K562 (cell line): ENCODE measurements around the gene RCSD1. TPM values are rescaled to one million over a fixed set of nuclear protein-coding genes. Genes with fewer than 3 reads are reported as not detected.

Experiments
- ATAC-seq: fragments of 200-7000 bp; cut with Tn5 transposase; 3 replicates; pipeline ENCODE4 v1.9.1; 2020; ENCODE audit warnings: moderate library complexity
- BruUV-seq: library from RNA; stranded (reverse); fragments of 400-500 nt; replicated peaks from 2 replicates; lab custom pipeline; 2021; lab: Mats Ljungman, UMichigan
- CTCF ChIA-PET: fragments of 300-600 bp; formaldehyde crosslinking; extraction: SDS; loops from one replicate; lab custom pipeline; 2021; ENCODE audit warnings: low intra/inter-chr PET ratio; lab: Yijun Ruan, JAX
- POLR2A ChIA-PET: fragments of 300-600, 350-650 bp; sonication (Branson Sonifier 250); formaldehyde crosslinking; extraction: SDS; loops from one replicate; lab custom pipeline; 2021; ENCODE audit warnings: antibody characterized with exemption, inconsistent platforms; lab: Yijun Ruan, JAX
- DNase-seq, 4 experiments: peaks; one replicate each; pipeline versions ENCODE4 v3.0.0 to v3.0.0-alpha.2; 2011 to 2018; ENCODE audit warnings: low spot score in 3 of 4, mixed read lengths in 3 of 4; ENCODE audit errors: extremely low read depth in 1 of 4
- FAIRE-seq: peaks from 2 replicates; lab custom pipeline; 2011; peaks lifted over from hg19 to GRCh38; lab: Jason Lieb, UNC
- H2AFZ ChIP-seq: 2 replicates; pipeline ENCODE4 v1.6.0; 2011; ENCODE audit warnings: low read depth, low read length, control low read depth, inconsistent platforms
- H3K27ac ChIP-seq: fragments of 200-600 bp; 3 replicates; pipeline ENCODE4 v1.8.0; 2011; ENCODE audit warnings: low read depth, mild to moderate bottlenecking, control low read depth, inconsistent platforms, low read length, moderate library complexity, mixed read lengths; ENCODE audit errors: extremely low read depth
- H3K27me3 ChIP-seq, 2 experiments: fragments of 300-600 bp in 1 of 2; 2 replicates in 1 of 2; 3 replicates in 1 of 2; pipeline versions ENCODE4 v1.6.0 to v1.8.0; 2011; ENCODE audit warnings: inconsistent platforms in 2 of 2, low read length in 2 of 2, mild to moderate bottlenecking in 1 of 2, mixed read lengths in 1 of 2, moderate library complexity in 1 of 2; ENCODE audit not compliant: control insufficient read depth in 2 of 2, insufficient read depth in 2 of 2
- H3K36me3 ChIP-seq: fragments of 300-600 bp; 3 replicates; pipeline ENCODE4 v1.8.0; 2011; ENCODE audit warnings: mild to moderate bottlenecking, low read length, inconsistent platforms; ENCODE audit not compliant: control insufficient read depth, insufficient read depth
- H3K4me1 ChIP-seq, 2 experiments: fragments of 200-600 bp in 1 of 2; replicated peaks in 1 of 2; 2 replicates in 1 of 2; 3 replicates in 1 of 2; pipeline versions ENCODE4 v1.5.1 to v1.8.0; 2011; ENCODE audit warnings: inconsistent platforms in 2 of 2, low read length in 2 of 2, mild to moderate bottlenecking in 1 of 2, mixed read lengths in 1 of 2, moderate library complexity in 1 of 2; ENCODE audit not compliant: control insufficient read depth in 2 of 2, insufficient read depth in 2 of 2
- H3K4me2 ChIP-seq: 2 replicates; pipeline ENCODE4 v1.6.1; 2011; ENCODE audit warnings: low read length, control low read depth, inconsistent platforms, mixed read lengths; ENCODE audit not compliant: insufficient read depth
- H3K4me3 ChIP-seq: fragments of 200-600 bp; sonication (generic), shearing (Covaris generic); 2 replicates; pipeline ENCODE4 v1.5.1; 2016; ENCODE audit warnings: control low read depth, inconsistent platforms
- H3K79me2 ChIP-seq: fragments of 200-600 bp; 3 replicates; pipeline ENCODE4 v1.8.0; 2011; ENCODE audit warnings: low read length, inconsistent platforms; ENCODE audit not compliant: control insufficient read depth, insufficient read depth
- H3K9ac ChIP-seq, 2 experiments: 2 replicates each; pipeline versions ENCODE4 v1.6.0 to v1.6.1; 2011; ENCODE audit warnings: low read depth in 2 of 2, low read length in 2 of 2, control low read depth in 1 of 2, inconsistent platforms in 1 of 2, mild to moderate bottlenecking in 1 of 2, mixed read lengths in 1 of 2; ENCODE audit not compliant: insufficient read depth in 1 of 2
- H3K9me1 ChIP-seq: one replicate; pipeline ENCODE4 v1.6.0; 2011; ENCODE audit warnings: inconsistent platforms, mild to moderate bottlenecking, low read length, moderate library complexity; ENCODE audit not compliant: control insufficient read depth, insufficient read depth
- H3K9me3 ChIP-seq: replicated peaks from 2 replicates; pipeline ENCODE4 v1.5.1; 2011; ENCODE audit warnings: low read depth, low read length, inconsistent platforms; ENCODE audit not compliant: control insufficient read depth, insufficient read depth
- H4K20me1 ChIP-seq: replicated peaks from 2 replicates; pipeline ENCODE4 v1.6.1; 2011; ENCODE audit warnings: low read length, inconsistent platforms, mixed read lengths; ENCODE audit not compliant: control insufficient read depth, insufficient read depth
- ARID1B ChIP-seq: fragments of 450-650 bp; IDR thresholded peaks from 2 replicates; pipeline ENCODE4 v1.6.1; 2016; ENCODE audit warnings: antibody characterized with exemption, mild to moderate bottlenecking, inconsistent platforms
- CBFA2T2 ChIP-seq: fragments of 450-650 bp; conservative IDR thresholded peaks from 2 replicates; pipeline ENCODE4 v1.6.1; 2017; ENCODE audit warnings: mild to moderate bottlenecking
- CBFA2T3 ChIP-seq: fragments of 450-650 bp; IDR thresholded peaks from 2 replicates; pipeline ENCODE4 v1.6.1; 2017
- CGGBP1 ChIP-seq: fragments of 250-450 bp; sonication (Bioruptor Pico); IDR thresholded peaks from 2 replicates; pipeline ENCODE4 v1.9.0; 2021; ENCODE audit warnings: mild to moderate bottlenecking
- CHAMP1 ChIP-seq: fragments of 450-650 bp; IDR thresholded peaks from 2 replicates; pipeline ENCODE4 v1.6.1; 2016; ENCODE audit warnings: mild to moderate bottlenecking
- CTBP1 ChIP-seq: fragments of 450-650 bp; IDR thresholded peaks from 2 replicates; pipeline ENCODE4 v1.6.1; 2016; ENCODE audit warnings: borderline replicate concordance
- EP300 ChIP-seq: IDR thresholded peaks from 2 replicates; pipeline ENCODE4 v1.6.1; 2012; ENCODE audit warnings: low read length, improper control_type of control experiment
- FOSL1 ChIP-seq: fragments of 200-800 bp; sonication (Bioruptor generic); conservative IDR thresholded peaks from 2 replicates; pipeline ENCODE4 v1.6.1; 2016; ENCODE audit warnings: missing genetic modification characterization, missing compliant biosample characterization
- KDM1A ChIP-seq, 2 experiments: fragments of 450-650 bp; IDR thresholded peaks; 2 replicates each; pipeline ENCODE4 v1.6.1; 2016; ENCODE audit warnings: mild to moderate bottlenecking in 2 of 2
- MLLT1 ChIP-seq, 2 experiments: fragments of 450-650 bp; IDR thresholded peaks; 2 replicates each; pipeline ENCODE4 v1.6.1; 2016
- MXD1 ChIP-seq: fragments of 250-450 bp; sonication (Bioruptor Pico); IDR thresholded peaks from 2 replicates; pipeline ENCODE4 v1.8.0; 2021; ENCODE audit warnings: borderline replicate concordance, mild to moderate bottlenecking, moderate library complexity; ENCODE audit not compliant: poor library complexity, severe bottlenecking
- NELFE ChIP-seq: IDR thresholded peaks from 2 replicates; pipeline ENCODE4 v1.6.1; 2011; ENCODE audit warnings: mild to moderate bottlenecking; ENCODE audit not compliant: insufficient read depth, insufficient read length
- RCOR1 ChIP-seq, 2 experiments: IDR thresholded peaks; 2 replicates each; pipeline ENCODE4 v1.6.1; 2012; ENCODE audit warnings: low read depth in 2 of 2, low read length in 2 of 2, borderline replicate concordance in 1 of 2, improper control_type of control experiment in 1 of 2
- SMAD1 ChIP-seq: fragments of 150-350 bp; IDR thresholded peaks from 2 replicates; pipeline ENCODE4 v1.6.1; 2014; ENCODE audit warnings: low read length, low read depth; ENCODE audit not compliant: partially characterized antibody
- TEAD4 ChIP-seq, 2 experiments: sonication (generic) in 1 of 2; formaldehyde crosslinking in 1 of 2; IDR thresholded peaks; 2 replicates each; pipeline versions ENCODE4 v1.6.1 to v1.8.0; 2012 to 2022; ENCODE audit warnings: borderline replicate concordance in 1 of 2, inconsistent platforms in 1 of 2, low read length in 1 of 2, mild to moderate bottlenecking in 1 of 2, missing genetic modification reagents in 1 of 2
- TRIM28 ChIP-seq: fragments of 450-650 bp; IDR thresholded peaks from 2 replicates; pipeline ENCODE4 v1.6.1; 2017
- ZNF12 ChIP-seq: sonication (generic); formaldehyde crosslinking; IDR thresholded peaks from 2 replicates; pipeline ENCODE4 v1.4.0; 2020; ENCODE audit warnings: mild to moderate bottlenecking, missing genetic modification reagents
- ZNF511 ChIP-seq: sonication (generic); formaldehyde crosslinking; IDR thresholded peaks from 2 replicates; pipeline ENCODE4 v1.8.0; 2022; ENCODE audit warnings: mild to moderate bottlenecking, missing genetic modification reagents
- WGBS: fragments of 100-300 bp; shearing (Covaris generic); methylation state at CpG from one replicate; pipeline ENCODE4 v1.1.6; 2016; ENCODE audit warnings: low coverage, mixed read lengths; ENCODE audit not compliant: insufficient coverage; ENCODE audit errors: missing lambda C conversion rate; 5-methylcytosine and 5-hydroxymethylcytosine counted together
- in situ Hi-C: fragments of 300-500 bp; cut with MboI; formaldehyde crosslinking; loops from 4 replicates; pipeline ENCODE4 v1.15.0; 2018; ENCODE audit warnings: inconsistent platforms, mixed read lengths
- intact Hi-C: fragments of 100-400 bp; cut with micrococcal nuclease; formaldehyde crosslinking; loops from 2 replicates; pipeline ENCODE4 v1.14.2; 2022
- polyA plus RNA-seq, 8 experiments: library from polyadenylated mRNA; depleted of rRNA in 4 of 8; stranded (reverse) in 5 of 8; unstranded in 3 of 8; fragments of >200 nt; fragmentation: Nextera tagmentation in 2 of 8; fragmentation: Illumina TruSeq in 1 of 8; extraction: Ambion mirVana in 2 of 8; extraction: Trizol in 1 of 8; gene quantifications; 2 replicates each; pipeline versions ENCODE4 v1.2.1 to v1.2.3, GENCODE V29; 2011 to 2014; ENCODE audit warnings: inconsistent platforms in 1 of 8, missing spikeins in 1 of 8
- total RNA-seq, 7 experiments: library from RNA; depleted of rRNA in 6 of 7; stranded (reverse); fragments of >200 nt in 6 of 7; fragmentation: Illumina TruSeq in 2 of 7; extraction: Trizol in 2 of 7; gene quantifications; 2 replicates each; pipeline versions ENCODE4 v1.2.1 to v1.2.3, GENCODE V29; 2011 to 2021; ENCODE audit warnings: low replicate concordance in 1 of 7

RCSD1 gene
- total and polyA plus RNA-seq, 9 of the 15 experiments (the other 6 are each of a cell fraction or from before 2014, with no cell fraction given) = 7.8 to 69.8 (median 45.3) TPM

GRCh38 chr1:167734841-167735240 lies 104.8 kb downstream of the RCSD1 start:
- peaks cover 0 to 25% of the 10 kb centered on the region in 2 experiments; a peak in 3 of 5 replicates for H3K4me1 ChIP-seq
- no peak overlapping the region for H3K4me3 ChIP-seq
- BruUV-seq = no TSS peak
- H4K20me1 ChIP-seq = no peaks in the 10 kb centered on the region
- no peak overlapping the region for H3K4me2 ChIP-seq
- ChIA-PET POLR2A (interaction anchor here (0.7 to 1.2 kb wide), 3 partner anchors 12 to 19 kb away, joined by 3 to 6 read pairs (median 3); partner anchors contain the start of gene MPZL1), CTCF (no interaction called here)
- no peaks in the 10 kb centered on the region for H3K27me3 ChIP-seq
- H3K9me1 ChIP-seq = no peaks in the 10 kb centered on the region
- 9% methylated on average over 1 of the region's 1 CpG for WGBS
- TF ChIP-seq ARID1B (peak; percentile 40; the same call in 1 of the 2 replicates), SMAD1 (no peak), FOSL1 (0 out of 2 replicates have a peak, but pooled peaks have one; percentile 26), CBFA2T2 (0 out of 2 replicates have a peak, but pooled peaks have one; percentile 16), CHAMP1 (no peak), CGGBP1 (no peak), ZNF12 (CRISPR knock-in tag) (no peak), KDM1A (IDR thresholded peaks at IDR 0.05) (peak in 1 of 2 experiments; percentile 73; a peak in 2 of 4 replicates), CTBP1 (no peak), TRIM28 (no peak), NELFE (no peak), ZNF511 (CRISPR knock-in tag) (no peak), EP300 (no peak; the same call in 1 of the 2 replicates), TEAD4 (IDR thresholded peaks at IDR 0.05; ENCODE audit: low read length) (peak; percentile 29; the same call in 1 of the 2 replicates), TEAD4 (CRISPR knock-in tag; IDR thresholded peaks at IDR 0.05; ENCODE audit: borderline replicate concordance) (no peak), CBFA2T3 (peak; percentile 61), MXD1 (CRISPR knock-in tag) (no peak), MLLT1 (IDR thresholded peaks at IDR 0.05) (no peak), RCOR1 (IDR thresholded peaks at IDR 0.05; ENCODE audit: borderline replicate concordance in 1 of 2, low read depth in 2 of 2, low read length in 2 of 2) (peak in 1 of 2 experiments; percentile 60; a peak in 1 of 4 replicates)
- no peak overlapping the region for H2AFZ ChIP-seq
- in situ Hi-C loops = no loop called here
- H3K9ac ChIP-seq = no peak overlapping the region
- H3K79me2 ChIP-seq = peaks cover 64% of the 10 kb centered on the region
- intact Hi-C loops = no loop called here
- DNase-seq (no peak), FAIRE-seq (no peak), ATAC-seq (no peak)
- H3K27ac ChIP-seq = no peak overlapping the region
- peaks cover 29% of the 10 kb centered on the region; the same call in 2 of the 3 replicates for H3K36me3 ChIP-seq
- peaks cover 2% of the 10 kb centered on the region; the same call in 1 of the 2 replicates for H3K9me3 ChIP-seq
